IMR-90 (cell line): ENCODE results near the gene NRXN2. TPM values are rescaled to one million over a fixed set of nuclear protein-coding genes. Genes with fewer than 3 reads are reported as not detected.

ENCODE experiments used
- ATAC-seq: fragments of 200-7000 bp; cut with Tn5 transposase; 2 replicates; pipeline ENCODE4 v1.9.1; 2020; ENCODE audit warnings: low read depth, mild to moderate bottlenecking, moderate library complexity
- BruUV-seq: library from RNA; stranded (reverse); fragments of 400-500 nt; replicated peaks from 2 replicates; lab custom pipeline; 2021; lab: Mats Ljungman, UMichigan
- CTCF ChIA-PET: fragments of 300-600 bp; formaldehyde crosslinking; extraction: SDS; loops from one replicate; lab custom pipeline; 2021; ENCODE audit warnings: antibody characterized with exemption; lab: Yijun Ruan, JAX
- POLR2A ChIA-PET: fragments of 300-600 bp; sonication (Branson Sonifier 250); formaldehyde crosslinking; loops from one replicate; lab custom pipeline; 2022; ENCODE audit warnings: antibody characterized with exemption; ENCODE audit not compliant: unreplicated experiment; lab: Charles Lee
- DNase-seq: peaks from one replicate; pipeline ENCODE4 v3.0.0; 2013
- H2AFZ ChIP-seq: replicated peaks from 2 replicates; pipeline ENCODE3; 2013; ENCODE audit warnings: low read length, mild to moderate bottlenecking; ENCODE audit not compliant: poor library complexity
- H2AK5ac ChIP-seq: 2 replicates; pipeline ENCODE4 v1.6.1; 2013; ENCODE audit warnings: low read depth, low read length, inconsistent platforms
- H2AK9ac ChIP-seq: replicated peaks from 2 replicates; pipeline ENCODE3; 2013; ENCODE audit warnings: mild to moderate bottlenecking, low read depth, low read length, moderate library complexity; ENCODE audit not compliant: poor library complexity
- H2BK120ac ChIP-seq: 2 replicates; pipeline ENCODE4 v1.6.1; 2013; ENCODE audit warnings: low read depth, low read length, inconsistent platforms
- H2BK15ac ChIP-seq: 3 replicates; pipeline ENCODE4 v1.6.1; 2013; ENCODE audit warnings: low read depth, low read length, inconsistent platforms
- H2BK20ac ChIP-seq: 2 replicates; pipeline ENCODE4 v1.6.1; 2013; ENCODE audit warnings: low read depth, mild to moderate bottlenecking, inconsistent platforms, low read length, moderate library complexity
- H2BK5ac ChIP-seq: 2 replicates; pipeline ENCODE4 v1.6.1; 2013; ENCODE audit warnings: mild to moderate bottlenecking, low read depth, low read length, inconsistent platforms; ENCODE audit not compliant: poor library complexity, severe bottlenecking
- H3K14ac ChIP-seq: replicated peaks from 2 replicates; pipeline ENCODE4 v1.6.1; 2013; ENCODE audit warnings: low read depth, low read length, inconsistent platforms
- H3K18ac ChIP-seq: 2 replicates; pipeline ENCODE4 v1.6.1; 2013; ENCODE audit warnings: low read depth, low read length, control low read depth
- H3K23ac ChIP-seq: 2 replicates; pipeline ENCODE4 v1.6.1; 2013; ENCODE audit warnings: low read depth, low read length, inconsistent platforms
- H3K27ac ChIP-seq: 2 replicates; pipeline ENCODE4 v1.5.1; 2013; ENCODE audit warnings: mild to moderate bottlenecking, control low read depth, low read length; ENCODE audit not compliant: insufficient read depth
- H3K27me3 ChIP-seq: 2 replicates; pipeline ENCODE4 v1.6.1; 2013; ENCODE audit warnings: low read length; ENCODE audit not compliant: control insufficient read depth, insufficient read depth
- H3K36me3 ChIP-seq: 2 replicates; pipeline ENCODE4 v1.6.1; 2013; ENCODE audit warnings: low read length, mixed read lengths; ENCODE audit not compliant: control insufficient read depth, insufficient read depth
- H3K4ac ChIP-seq: 2 replicates; pipeline ENCODE4 v1.6.1; 2013; ENCODE audit warnings: low read depth, low read length, inconsistent platforms
- H3K4me1 ChIP-seq: 2 replicates; pipeline ENCODE4 v1.6.1; 2013; ENCODE audit warnings: low read length, mixed read lengths; ENCODE audit not compliant: control insufficient read depth, insufficient read depth
- H3K4me2 ChIP-seq: 2 replicates; pipeline ENCODE4 v1.6.1; 2013; ENCODE audit warnings: low read depth, mild to moderate bottlenecking, control low read depth, low read length, moderate library complexity
- H3K4me3 ChIP-seq: 2 replicates; pipeline ENCODE4 v1.5.1; 2013; ENCODE audit warnings: low read depth, mild to moderate bottlenecking, control low read depth, low read length, moderate library complexity; ENCODE audit not compliant: insufficient read depth
- H3K56ac ChIP-seq: 2 replicates; pipeline ENCODE4 v1.6.1; 2013; ENCODE audit warnings: low read length, inconsistent platforms; ENCODE audit not compliant: insufficient read depth; ENCODE audit errors: extremely low read depth
- H3K79me1 ChIP-seq, 2 experiments: 2 replicates each; pipeline ENCODE4 v1.6.1; 2013; ENCODE audit warnings: low read length in 2 of 2, inconsistent platforms in 1 of 2, low read depth in 1 of 2
- H3K9ac ChIP-seq: 2 replicates; pipeline ENCODE4 v1.6.1; 2013; ENCODE audit warnings: low read depth, low read length, control low read depth
- H3K9me1 ChIP-seq: 2 replicates; pipeline ENCODE4 v1.6.1; 2013; ENCODE audit warnings: low read length, inconsistent platforms; ENCODE audit not compliant: insufficient read depth
- H3K9me3 ChIP-seq: 2 replicates; pipeline ENCODE4 v1.6.1; 2013; ENCODE audit warnings: low read length; ENCODE audit not compliant: control insufficient read depth, insufficient read depth
- H4K20me1 ChIP-seq: 2 replicates; pipeline ENCODE4 v1.6.1; 2013; ENCODE audit warnings: low read length, inconsistent platforms; ENCODE audit not compliant: insufficient read depth
- H4K5ac ChIP-seq: 2 replicates; pipeline ENCODE4 v1.6.1; 2013; ENCODE audit warnings: mild to moderate bottlenecking, low read depth, low read length, control low read depth
- H4K8ac ChIP-seq, 2 experiments: 2 replicates each; pipeline ENCODE4 v1.6.1; 2013; ENCODE audit warnings: low read depth in 2 of 2, low read length in 2 of 2, control low read depth in 1 of 2, inconsistent platforms in 1 of 2
- H4K91ac ChIP-seq: 2 replicates; pipeline ENCODE4 v1.6.1; 2013; ENCODE audit warnings: low read depth, low read length, inconsistent platforms; ENCODE audit not compliant: insufficient read depth
- BHLHE40 ChIP-seq: fragments of 150-350 bp; IDR thresholded peaks from 2 replicates; pipeline ENCODE4 v1.6.1; 2016; ENCODE audit warnings: mild to moderate bottlenecking, low read depth, low read length
- CEBPB ChIP-seq: IDR thresholded peaks from 2 replicates; pipeline ENCODE4 v1.6.1; 2012; ENCODE audit warnings: low read depth, low read length, improper control_type of control experiment
- CHD1 ChIP-seq: IDR thresholded peaks from 2 replicates; pipeline ENCODE4 v1.6.1; 2012; ENCODE audit warnings: low read depth, low read length, improper control_type of control experiment
- CTCF ChIP-seq: conservative IDR thresholded peaks from 2 replicates; pipeline ENCODE4 v1.5.1; 2012; ENCODE audit warnings: mild to moderate bottlenecking, low read depth, low read length, improper control_type of control experiment
- ELK1 ChIP-seq: fragments of 150-350 bp; IDR thresholded peaks from 2 replicates; pipeline ENCODE4 v1.6.1; 2016; ENCODE audit warnings: low read depth, mild to moderate bottlenecking, low read length, moderate library complexity, borderline replicate concordance
- FOS ChIP-seq: fragments of 150-350 bp; IDR thresholded peaks from 2 replicates; pipeline ENCODE4 v1.6.1; 2016; ENCODE audit warnings: low read depth, low read length
- MAFK ChIP-seq: IDR thresholded peaks from 2 replicates; pipeline ENCODE4 v1.6.1; 2012; ENCODE audit warnings: low read depth, low read length, improper control_type of control experiment
- MAZ ChIP-seq: IDR thresholded peaks from 2 replicates; pipeline ENCODE4 v1.6.1; 2012; ENCODE audit warnings: low read depth, mild to moderate bottlenecking, low read length, improper control_type of control experiment, moderate library complexity, borderline replicate concordance
- MXI1 ChIP-seq: IDR thresholded peaks from 2 replicates; pipeline ENCODE4 v1.6.1; 2012; ENCODE audit warnings: low read depth, mild to moderate bottlenecking, low read length, moderate library complexity, borderline replicate concordance
- NFE2L2 ChIP-seq: fragments of 150-350 bp; IDR thresholded peaks from 2 replicates; pipeline ENCODE4 v1.6.1; 2016; ENCODE audit warnings: low read depth, mild to moderate bottlenecking, low read length
- POLR2A ChIP-seq: IDR thresholded peaks from 2 replicates; pipeline ENCODE4 v1.6.1; 2012; ENCODE audit warnings: mild to moderate bottlenecking, low read depth, low read length
- RAD21 ChIP-seq: IDR thresholded peaks from 2 replicates; pipeline ENCODE4 v1.6.1; 2012; ENCODE audit warnings: low read length, improper control_type of control experiment
- RCOR1 ChIP-seq: IDR thresholded peaks from 2 replicates; pipeline ENCODE4 v1.6.1; 2012; ENCODE audit warnings: mild to moderate bottlenecking, low read length, improper control_type of control experiment; ENCODE audit not compliant: insufficient replicate concordance
- RFX5 ChIP-seq: IDR thresholded peaks from 2 replicates; pipeline ENCODE4 v1.8.0; 2012; ENCODE audit warnings: low read depth, mild to moderate bottlenecking, low read length, moderate library complexity
- SMC3 ChIP-seq: fragments of 150-350 bp; IDR thresholded peaks from 2 replicates; pipeline ENCODE4 v1.6.1; 2016; ENCODE audit warnings: low read depth, mild to moderate bottlenecking, antibody characterized with exemption, low read length, moderate library complexity
- USF2 ChIP-seq: fragments of 150-350 bp; IDR thresholded peaks from 2 replicates; pipeline ENCODE4 v1.6.1; 2017; ENCODE audit warnings: mild to moderate bottlenecking, antibody characterized with exemption, low read length, low read depth
- WGBS, 2 experiments: methylation state at CpG; one replicate each; pipeline versions ENCODE4 v1.1.5 to v1.1.7; 2013; ENCODE audit warnings: missing lambda C conversion rate in 2 of 2; ENCODE audit not compliant: insufficient read length in 1 of 2; ENCODE audit errors: extremely low coverage in 2 of 2; 5-methylcytosine and 5-hydroxymethylcytosine counted together
- dilution Hi-C: fragments of 300-500 bp; cut with HindIII; formaldehyde crosslinking; loops from one replicate; pipeline ENCODE4 v1.14.3; 2018; ENCODE audit warnings: low sequenced_read_pairs; ENCODE audit not compliant: unreplicated experiment
- in situ Hi-C: fragments of 300-500 bp; cut with MboI; formaldehyde crosslinking; loops from 3 replicates; pipeline ENCODE4 v1.14.3; 2019; ENCODE audit warnings: low sequenced_read_pairs, inconsistent platforms, mixed read lengths
- intact Hi-C: fragments of 100-400 bp; cut with micrococcal nuclease; formaldehyde crosslinking; loops from 2 replicates; pipeline ENCODE4 v1.10.0; 2022
- polyA plus RNA-seq, 3 experiments: library from polyadenylated mRNA; depleted of rRNA; stranded (reverse); fragments of >200 nt; gene quantifications; 2 replicates each; pipeline ENCODE4 v1.2.3, GENCODE V29; 2012; ENCODE audit warnings: low replicate concordance in 1 of 3
- total RNA-seq: library from RNA; depleted of rRNA; stranded (reverse); fragments of >200 nt; gene quantifications from 2 replicates; pipeline ENCODE4 v1.2.3, GENCODE V29; 2012

The NRXN2 gene
- total and polyA plus RNA-seq, 2 of the 4 experiments (the other 2 are of a cell fraction) = 0.18 to 0.22 TPM

GRCh38 chr11:64654439-64654838 is 68.6 kb downstream of the NRXN2 start:
- ChIA-PET CTCF (no interaction called here), POLR2A (no interaction called here)
- H4K20me1 ChIP-seq = no peaks in the 10 kb centered on the region
- H3K56ac ChIP-seq = no peak overlapping the region
- no peak for TF ChIP-seq RFX5
- TF ChIP-seq CEBPB = no peak
- TF ChIP-seq SMC3 = no peak
- no peak for TF ChIP-seq NFE2L2
- no peak for TF ChIP-seq MXI1
- no peak for TF ChIP-seq RAD21
- TF ChIP-seq FOS = no peak
- TF ChIP-seq MAFK = no peak
- no peak for TF ChIP-seq CHD1
- no peak for TF ChIP-seq CTCF
- no peak for TF ChIP-seq RCOR1
- no peak for TF ChIP-seq USF2
- no peak for TF ChIP-seq BHLHE40
- no peak for TF ChIP-seq ELK1
- no peak for TF ChIP-seq POLR2A
- no peak for TF ChIP-seq MAZ
- no peak overlapping the region for H4K91ac ChIP-seq
- DNase-seq (no peak), ATAC-seq (no peak)
- H3K14ac ChIP-seq = no peak overlapping the region
- no peak overlapping the region for H2BK20ac ChIP-seq
- H2AK5ac ChIP-seq = no peak overlapping the region
- H3K4me3 ChIP-seq = no peak overlapping the region
- no peaks in the 10 kb centered on the region for H3K79me1 ChIP-seq
- H3K23ac ChIP-seq = no peak overlapping the region
- H3K4me1 ChIP-seq = peaks cover 5% of the 10 kb centered on the region; the same call in 1 of the 2 replicates
- peaks cover 25% of the 10 kb centered on the region for H3K27me3 ChIP-seq
- H3K4ac ChIP-seq = no peak overlapping the region
- H3K9me1 ChIP-seq = peaks cover 7% of the 10 kb centered on the region
- intact Hi-C loops = loop anchor here (5.0 to 10.0 kb wide), 2 partner anchors 297 to 450 kb away; partner anchors contain the start of genes FERMT3 and RPS6KA4
- no peak overlapping the region for H2BK5ac ChIP-seq
- H3K4me2 ChIP-seq = no peak overlapping the region
- in situ Hi-C loops = no loop called here
- H2AFZ ChIP-seq = no peak overlapping the region
- H4K5ac ChIP-seq = no peak overlapping the region
- no peak overlapping the region for H2BK15ac ChIP-seq
- no peak overlapping the region for H2AK9ac ChIP-seq
- no peak overlapping the region for H2BK120ac ChIP-seq
- H3K27ac ChIP-seq = no peak overlapping the region
- no peak overlapping the region for H3K9ac ChIP-seq
- H3K18ac ChIP-seq = no peak overlapping the region
- BruUV-seq = no TSS peak
- dilution Hi-C loops = no loop called here
- H3K9me3 ChIP-seq = no peaks in the 10 kb centered on the region
- no peaks in the 10 kb centered on the region for H3K36me3 ChIP-seq
- H4K8ac ChIP-seq = no peak overlapping the region
- no CpG with 5 or more reads among the region's 4 CpGs for WGBS, 2 experiments
